H1 (cell line): Measurements from ENCODE around the gene ACOX1. TPM values are rescaled to one million over a fixed set of nuclear protein-coding genes. Genes with fewer than 3 reads are reported as not detected.

Source experiments
- CTCF ChIA-PET: fragments of 300-600 bp; sonication (Branson Sonifier 250); formaldehyde crosslinking; loops from one replicate; lab custom pipeline; 2021; ENCODE audit not compliant: partially characterized antibody; lab: Charles Lee
- POLR2A ChIA-PET: fragments of 300-600 bp; sonication (Branson Sonifier 250); formaldehyde crosslinking; loops from one replicate; lab custom pipeline; 2021; ENCODE audit warnings: inconsistent platforms; ENCODE audit not compliant: partially characterized antibody; lab: Charles Lee
- DNase-seq, 2 experiments: peaks; one replicate each; pipeline versions ENCODE4 v3.0.0 to v3.0.0-alpha.2; 2010 to 2022; ENCODE audit warnings: low spot score in 2 of 2, low read depth in 1 of 2, mixed read lengths in 1 of 2
- FAIRE-seq: peaks from 2 replicates; lab custom pipeline; 2011; peaks lifted over from hg19 to GRCh38; lab: Jason Lieb, UNC
- H2AFZ ChIP-seq: 2 replicates; pipeline ENCODE4 v1.8.1; 2012; ENCODE audit warnings: low read length, inconsistent platforms
- H2AK5ac ChIP-seq: 2 replicates; pipeline ENCODE4 v1.6.1; 2013; ENCODE audit warnings: low read depth, low read length
- H2BK120ac ChIP-seq: replicated peaks from 2 replicates; pipeline ENCODE3; 2013; ENCODE audit warnings: low read depth, low read length, inconsistent platforms
- H2BK12ac ChIP-seq: 2 replicates; pipeline ENCODE4 v1.6.1; 2013; ENCODE audit warnings: low read depth, low read length
- H2BK15ac ChIP-seq: 2 replicates; pipeline ENCODE4 v1.6.1; 2013; ENCODE audit warnings: low read length
- H2BK20ac ChIP-seq: 2 replicates; pipeline ENCODE4 v1.6.1; 2013; ENCODE audit warnings: low read length
- H2BK5ac ChIP-seq: 2 replicates; pipeline ENCODE4 v1.6.1; 2013; ENCODE audit warnings: low read depth, low read length
- H3K14ac ChIP-seq: 2 replicates; pipeline ENCODE4 v1.6.1; 2013; ENCODE audit warnings: inconsistent platforms; ENCODE audit not compliant: insufficient read length
- H3K18ac ChIP-seq: 2 replicates; pipeline ENCODE4 v1.6.1; 2013; ENCODE audit warnings: low read length; ENCODE audit errors: extremely low read depth
- H3K23ac ChIP-seq: 2 replicates; pipeline ENCODE4 v1.6.1; 2013; ENCODE audit warnings: inconsistent platforms; ENCODE audit not compliant: insufficient read length
- H3K23me2 ChIP-seq: 2 replicates; pipeline ENCODE4 v1.6.1; 2013; ENCODE audit warnings: low read depth, low read length
- H3K27ac ChIP-seq: 2 replicates; pipeline ENCODE4 v1.6.1; 2011; ENCODE audit warnings: low read depth, low read length, inconsistent platforms
- H3K27me3 ChIP-seq, 4 experiments: replicated peaks in 1 of 4; 1 replicate in 1 of 4; 2 replicates in 3 of 4; pipeline versions ENCODE4 v1.6.1 to v1.8.1; 2011 to 2013; ENCODE audit warnings: low read length in 3 of 4, mild to moderate bottlenecking in 3 of 4, inconsistent platforms in 2 of 4, mixed read lengths in 2 of 4, moderate library complexity in 1 of 4; ENCODE audit not compliant: control insufficient read depth in 3 of 4, insufficient read depth in 3 of 4; ENCODE audit errors: extremely low read depth in 1 of 4
- H3K36me3 ChIP-seq, 4 experiments: 2 replicates each; pipeline versions ENCODE4 v1.6.1 to v1.8.1; 2011 to 2013; ENCODE audit warnings: mild to moderate bottlenecking in 4 of 4, low read length in 3 of 4, moderate library complexity in 2 of 4, control low read depth in 1 of 4, inconsistent platforms in 1 of 4; ENCODE audit not compliant: insufficient read depth in 4 of 4, control insufficient read depth in 2 of 4
- H3K4ac ChIP-seq: replicated peaks from 2 replicates; pipeline ENCODE3; 2013; ENCODE audit warnings: low read length, low read depth, mixed read lengths, inconsistent platforms; ENCODE audit not compliant: insufficient read length
- H3K4me1 ChIP-seq, 4 experiments: replicated peaks in 1 of 4; 1 replicate in 1 of 4; 2 replicates in 3 of 4; pipeline versions ENCODE4 v1.6.1 to v1.8.1; 2011 to 2013; ENCODE audit warnings: low read length in 3 of 4, inconsistent platforms in 2 of 4, mixed read lengths in 1 of 4; ENCODE audit not compliant: insufficient read depth in 4 of 4, control insufficient read depth in 3 of 4
- H3K4me2 ChIP-seq, 2 experiments: 2 replicates each; pipeline versions ENCODE4 v1.6.1 to v1.8.1; 2011 to 2013; ENCODE audit warnings: low read depth in 2 of 2, low read length in 2 of 2, control low read depth in 1 of 2, inconsistent platforms in 1 of 2, mild to moderate bottlenecking in 1 of 2; ENCODE audit not compliant: insufficient read depth in 1 of 2
- H3K4me3 ChIP-seq, 4 experiments: fragments of 200-600, 300-600 bp in 1 of 4; sonication (generic), shearing (Covaris generic), sonication (Bioruptor Twin) in 1 of 4; 2 replicates each; pipeline versions ENCODE4 v1.5.1 to v1.8.1; 2011 to 2016; ENCODE audit warnings: low read length in 4 of 4, low read depth in 3 of 4, control low read depth in 2 of 4, inconsistent platforms in 2 of 4, mild to moderate bottlenecking in 2 of 4, mixed read lengths in 1 of 4, moderate library complexity in 1 of 4; ENCODE audit not compliant: insufficient read depth in 2 of 4; ENCODE audit errors: extremely low read depth in 1 of 4
- H3K56ac ChIP-seq: replicated peaks from 2 replicates; pipeline ENCODE3; 2013; ENCODE audit warnings: low read depth, mild to moderate bottlenecking, mixed read lengths, low read length, inconsistent platforms; ENCODE audit not compliant: insufficient read length
- H3K79me1 ChIP-seq: 2 replicates; pipeline ENCODE4 v1.6.1; 2013; ENCODE audit warnings: low read depth, low read length, control low read depth
- H3K79me2 ChIP-seq, 2 experiments: 2 replicates each; pipeline versions ENCODE4 v1.6.1 to v1.8.1; 2012 to 2013; ENCODE audit warnings: low read length in 2 of 2, mild to moderate bottlenecking in 2 of 2, inconsistent platforms in 1 of 2; ENCODE audit not compliant: insufficient read depth in 2 of 2, control insufficient read depth in 1 of 2
- H3K9ac ChIP-seq, 4 experiments: replicated peaks in 1 of 4; 1 replicate in 1 of 4; 2 replicates in 3 of 4; pipeline versions ENCODE4 v1.6.1 to v1.8.1; 2011 to 2013; ENCODE audit warnings: low read depth in 3 of 4, low read length in 3 of 4, control low read depth in 2 of 4, mild to moderate bottlenecking in 2 of 4, moderate library complexity in 2 of 4, inconsistent platforms in 1 of 4; ENCODE audit errors: extremely low read depth in 1 of 4
- H3K9me3 ChIP-seq, 2 experiments: 2 replicates each; pipeline versions ENCODE4 v1.6.1 to v1.8.1; 2012 to 2013; ENCODE audit warnings: mild to moderate bottlenecking in 2 of 2, moderate library complexity in 2 of 2, control low read depth in 1 of 2, inconsistent platforms in 1 of 2, low read depth in 1 of 2, low read length in 1 of 2, mixed read lengths in 1 of 2; ENCODE audit not compliant: insufficient read depth in 2 of 2
- H4K20me1 ChIP-seq, 2 experiments: replicated peaks in 1 of 2; 2 replicates each; pipeline versions ENCODE3 to v1.8.1; 2011 to 2013; ENCODE audit warnings: inconsistent platforms in 2 of 2, low read length in 2 of 2, mild to moderate bottlenecking in 1 of 2; ENCODE audit not compliant: insufficient read depth in 2 of 2, control insufficient read depth in 1 of 2
- H4K5ac ChIP-seq: 2 replicates; pipeline ENCODE4 v1.6.1; 2013; ENCODE audit warnings: low read length, low read depth, mixed read lengths, inconsistent platforms; ENCODE audit not compliant: insufficient read length
- H4K8ac ChIP-seq: 2 replicates; pipeline ENCODE4 v1.8.0; 2013; ENCODE audit warnings: mild to moderate bottlenecking, moderate library complexity, low read length, inconsistent platforms; ENCODE audit not compliant: insufficient read depth; ENCODE audit errors: extremely low read depth
- H4K91ac ChIP-seq: replicated peaks from 2 replicates; pipeline ENCODE3; 2013; ENCODE audit warnings: low read length, mixed read lengths, inconsistent platforms; ENCODE audit not compliant: insufficient read length
- ASH2L ChIP-seq: fragments of 200-600, 300-600 bp; sonication (generic); IDR thresholded peaks from one replicate; pipeline ENCODE4 v1.7.1; 2017; ENCODE audit warnings: low read length
- CBX5 ChIP-seq: fragments of 300-800, 300-1000 bp; sonication (generic); IDR thresholded peaks from 2 replicates; pipeline ENCODE4 v1.7.1; 2016; ENCODE audit warnings: antibody characterized with exemption, low read length, low read depth
- CHD2 ChIP-seq: IDR thresholded peaks from 2 replicates; pipeline ENCODE4 v1.6.1; 2012; ENCODE audit warnings: low read length, improper control_type of control experiment
- EZH2 ChIP-seq: fragments of 200-600 bp; sonication (generic); IDR thresholded peaks from 2 replicates; pipeline ENCODE4 v1.7.1; 2012; ENCODE audit warnings: low read depth, mild to moderate bottlenecking, moderate library complexity, low read length, inconsistent platforms; ENCODE audit not compliant: severe bottlenecking
- HDAC2 ChIP-seq, 2 experiments: fragments of 300-600 bp in 1 of 2; sonication (generic) in 1 of 2; IDR thresholded peaks; 2 replicates each; pipeline ENCODE4 v1.6.1; 2011 to 2012; ENCODE audit warnings: low read depth in 2 of 2, low read length in 2 of 2, mild to moderate bottlenecking in 2 of 2, moderate library complexity in 2 of 2, borderline replicate concordance in 1 of 2, inconsistent platforms in 1 of 2
- HDAC6 ChIP-seq: IDR thresholded peaks from one replicate; pipeline ENCODE4 v1.7.1; 2012; ENCODE audit warnings: low read depth, mild to moderate bottlenecking, inconsistent platforms, low read length, moderate library complexity
- NRF1 ChIP-seq: IDR thresholded peaks from 2 replicates; pipeline ENCODE4 v1.6.1; 2011; ENCODE audit warnings: mild to moderate bottlenecking, low read depth, low read length, improper control_type of control experiment
- RNF2 ChIP-seq: fragments of 200-900, 300-1000 bp; sonication (generic); IDR thresholded peaks from 2 replicates; pipeline ENCODE4 v1.7.1; 2016; ENCODE audit warnings: borderline replicate concordance, low read depth, mild to moderate bottlenecking, antibody characterized with exemption, low read length; ENCODE audit not compliant: poor library complexity, severe bottlenecking; ENCODE audit errors: missing control alignments
- RXRA ChIP-seq: IDR thresholded peaks from 2 replicates; pipeline ENCODE4 v1.6.1; 2011; ENCODE audit warnings: low read depth, mild to moderate bottlenecking, low read length, moderate library complexity; ENCODE audit not compliant: insufficient read depth
- SAP30 ChIP-seq: fragments of 300-600 bp; sonication (generic); IDR thresholded peaks from 2 replicates; pipeline ENCODE4 v1.7.1; 2012; ENCODE audit warnings: low read length, moderate library complexity, mild to moderate bottlenecking, inconsistent platforms; ENCODE audit not compliant: insufficient read depth, insufficient replicate concordance
- SRF ChIP-seq: IDR thresholded peaks from 2 replicates; pipeline ENCODE4 v1.6.1; 2011; ENCODE audit warnings: mild to moderate bottlenecking, low read depth, low read length, moderate library complexity
- SUZ12 ChIP-seq: fragments of 200-600 bp; sonication (generic); IDR thresholded peaks from 2 replicates; pipeline ENCODE4 v1.6.1; 2012; ENCODE audit warnings: mild to moderate bottlenecking, inconsistent platforms, low read length, moderate library complexity, mixed read lengths
- TBP ChIP-seq: IDR thresholded peaks from 2 replicates; pipeline ENCODE4 v1.6.1; 2011; ENCODE audit warnings: low read depth, low read length, improper control_type of control experiment
- WGBS, 2 experiments: shearing (Covaris generic) in 1 of 2; methylation state at CpG; one replicate each; pipeline versions ENCODE4 v1.1.6 to v1.1.7; 2013 to 2015; ENCODE audit warnings: low lambda C conversion rate in 2 of 2, mixed read lengths in 2 of 2, inconsistent platforms in 1 of 2, low coverage in 1 of 2, missing lambda C conversion rate in 1 of 2; ENCODE audit not compliant: insufficient replicate concordance in 2 of 2, insufficient coverage in 1 of 2, insufficient read length in 1 of 2; ENCODE audit errors: extremely low coverage in 1 of 2, missing lambda C conversion rate in 1 of 2; 5-methylcytosine and 5-hydroxymethylcytosine counted together
- polyA plus RNA-seq, 7 experiments: library from polyadenylated mRNA; depleted of rRNA in 3 of 7; stranded (reverse) in 5 of 7; unstranded in 2 of 7; fragments of >200 nt in 5 of 7; fragments of 200-250 nt in 2 of 7; gene quantifications; 1 replicate in 5 of 7; 2 replicates in 1 of 7; 4 replicates in 1 of 7; pipeline versions ENCODE4 v1.2.1 to v1.2.3, GENCODE V29; 2011 to 2013; ENCODE audit warnings: missing spikeins in 2 of 7, mixed read lengths in 2 of 7
- total RNA-seq: library from RNA; stranded (reverse); fragmentation: NEBNext Ultra II Directional; extraction: Animal tissue kit (Norgen Biotek cat#: 25700); gene quantifications from 2 replicates; pipeline ENCODE4 v1.2.1, GENCODE V29; 2021

The ACOX1 gene
- total and polyA plus RNA-seq, 2 of the 8 experiments (the other 6 are each of a cell fraction or from before 2014, with no cell fraction given), result 10.5 to 30.4 TPM

DNA sequence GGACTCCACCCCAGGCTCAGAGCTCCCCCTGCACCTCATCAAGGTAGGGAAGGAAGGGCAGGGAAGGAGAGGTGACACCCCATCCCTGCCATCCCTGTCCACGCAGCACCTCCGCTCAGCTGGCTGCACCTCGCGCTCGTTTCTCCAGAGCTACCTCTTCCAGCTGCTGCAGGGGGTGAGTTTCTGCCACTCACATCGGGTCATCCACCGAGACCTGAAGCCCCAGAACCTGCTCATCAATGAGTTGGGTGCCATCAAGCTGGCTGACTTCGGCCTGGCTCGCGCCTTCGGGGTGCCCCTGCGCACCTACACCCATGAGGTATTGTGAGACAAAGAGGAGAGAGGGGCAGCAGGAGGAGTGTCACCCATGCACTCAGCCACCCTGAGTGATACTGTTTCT is 23.1 kb upstream of the ACOX1 start:
- Histone ChIP-seq H3K4me2 (no peak overlapping the region), H2BK15ac (no peak overlapping the region), H4K8ac (no peak overlapping the region), H3K56ac (no peak overlapping the region), H3K36me3 (no peaks in the 10 kb centered on the region; a peak in 2 of 8 replicates), H3K9ac (no peak overlapping the region), H4K5ac (no peak overlapping the region), H2BK5ac (no peak overlapping the region; the same call in 1 of the 2 replicates), H3K79me1 (no peaks in the 10 kb centered on the region), H3K18ac (no peak overlapping the region), H2BK120ac (no peak overlapping the region), H3K27ac (no peak overlapping the region), H3K27me3 (no peaks in the 10 kb centered on the region), H2BK12ac (no peak overlapping the region), H3K14ac (no peak overlapping the region), H3K4me3 (no peak overlapping the region), H3K79me2 (no peaks in the 10 kb centered on the region), H3K23me2 (no peaks in the 10 kb centered on the region), H3K23ac (no peak overlapping the region), H2AFZ (no peak overlapping the region), H4K20me1 (no peaks in the 10 kb centered on the region), H3K9me3 (no peaks in the 10 kb centered on the region), H2AK5ac (no peak overlapping the region), H4K91ac (no peak overlapping the region), H3K4me1 (no peaks in the 10 kb centered on the region; a peak in 2 of 7 replicates), H2BK20ac (no peak overlapping the region), H3K4ac (no peak overlapping the region)
- no peak for FAIRE-seq
- no peak for DNase-seq
- POLR2A ChIA-PET, result interaction anchor here (1.3 kb wide), 1 partner anchor 78 kb away, joined by 5 read pairs; no protein-coding TSS in a partner anchor
- CTCF ChIA-PET, result interaction anchor here (0.7 to 32.0 kb wide), 10 partner anchors 10 to 181 kb away, joined by 3 to 885 read pairs (median 10); partner anchors contain the start of genes EVPL, MRPL38, TRIM47 and TRIM65
- 96% methylated on average over 12 of the region's 12 CpGs; no CpG with 5 or more reads in 1 of the 2 experiments for WGBS, 2 experiments
- TF ChIP-seq SRF, result no peak
- TF ChIP-seq CBX5, result no peak
- TF ChIP-seq RNF2, result no peak
- TF ChIP-seq ASH2L, result no peak
- TF ChIP-seq HDAC6, result no peak
- TF ChIP-seq NRF1, result no peak
- no peak for TF ChIP-seq CHD2
- TF ChIP-seq RXRA, result no peak
- no peak for TF ChIP-seq EZH2
- no peak for TF ChIP-seq SAP30
- TF ChIP-seq SUZ12, result no peak
- no peak for TF ChIP-seq HDAC2 (IDR thresholded peaks at IDR 0.05; ENCODE audit: borderline replicate concordance in 1 of 2, low read depth in 2 of 2, low read length in 2 of 2)
- no peak for TF ChIP-seq TBP
